Measurements from ENCODE around the gene EYS.

- no peak for TF ChIP-seq CTCF (IDR thresholded peaks at IDR 0.05; ENCODE audit: low read length)
- no peak for TF ChIP-seq EZH2 (optimal IDR thresholded peaks at IDR 0.05; ENCODE audit: low read depth, low read length)
These were observed 920.3 kb downstream of the EYS start for GRCh38 chr6:64786736-64787135.

All from MM.1S (cell line).